ENCODE data around the gene TMC5. TPM values are rescaled to one million over a fixed set of nuclear protein-coding genes. Genes with fewer than 3 reads are reported as not detected.

TMC5 gene
- total and polyA plus RNA-seq, 4 donors: 0.50 to 1.2 (median 0.83) TPM

DNA sequence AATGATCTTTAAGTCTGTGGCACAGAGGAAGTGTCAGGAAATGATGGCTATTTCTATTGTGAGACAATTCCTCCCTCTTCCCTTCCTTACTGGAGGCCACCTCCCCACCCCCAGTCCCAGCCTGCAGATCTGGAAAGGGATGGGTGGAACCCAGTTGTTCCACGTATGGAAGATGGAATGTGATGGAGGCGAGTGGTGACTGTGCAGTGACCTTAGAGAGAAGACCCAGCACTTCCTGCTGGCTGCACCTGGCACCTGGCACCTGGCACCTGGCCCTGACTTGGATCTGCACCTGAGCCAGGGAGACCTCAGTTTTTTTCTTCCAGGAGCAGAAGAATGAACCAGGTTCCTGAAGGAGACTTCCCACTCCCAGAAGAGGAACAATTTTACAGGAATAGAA is 33.0 kb upstream of the TMC5 start:
- Histone ChIP-seq H3K27me3 (ENCODE audit: control insufficient read depth in 4 of 4, insufficient read depth in 4 of 4, low read length in 3 of 4) (no peaks in the 10 kb centered on the region), H3K36me3 (ENCODE audit: control insufficient read depth in 4 of 4, insufficient read depth in 3 of 4, low read depth in 1 of 4, low read length in 3 of 4) (no peaks in the 10 kb centered on the region), H3K4me3 (ENCODE audit: low read depth in 1 of 3, low read length in 3 of 3) (no peak overlapping the region), H3K9ac (ENCODE audit: low read depth in 1 of 2, low read length in 2 of 2) (no peak overlapping the region), H3K9me3 (ENCODE audit: control insufficient read depth in 4 of 4, low read length in 3 of 4) (no peaks in the 10 kb centered on the region), H3K27ac (ENCODE audit: low read depth in 1 of 2, low read length in 2 of 2) (no peak overlapping the region), H3K4me1 (ENCODE audit: control insufficient read depth in 4 of 4, insufficient read depth in 4 of 4, low read length in 3 of 4) (peaks cover 8 to 11% (median 10%) of the 10 kb centered on the region in 4 donors)
- TF ChIP-seq ZBTB33 (IDR thresholded peaks at IDR 0.05) (no peak), HNF4A (conservative IDR thresholded peaks at IDR 0.05) (no peak), FOXA1 (IDR thresholded peaks at IDR 0.05) (no peak)
- WGBS: 61% methylated on average over 2 of the region's 2 CpGs
- no peak for DNase-seq (ENCODE audit: low spot score)

DNA sequence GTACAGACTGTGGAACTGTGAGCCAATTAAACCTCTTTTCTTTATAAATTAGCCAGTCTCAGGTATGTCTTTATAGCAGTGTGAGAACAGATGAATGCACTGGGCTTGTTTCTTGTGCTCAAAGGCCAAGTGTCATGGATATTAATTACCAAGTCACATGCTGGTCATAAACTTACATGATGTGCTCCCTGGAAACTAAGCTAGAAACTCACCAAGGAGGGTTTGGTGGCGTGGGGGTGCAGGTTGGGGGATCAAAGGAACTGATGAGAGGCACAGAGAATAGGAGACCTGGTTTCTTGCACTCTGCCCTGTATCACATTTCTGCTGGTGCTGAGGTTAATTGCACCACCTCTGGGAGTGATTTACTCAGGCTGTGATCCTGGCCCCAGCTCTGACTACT is 31.2 kb upstream of the TMC5 start:
- Histone ChIP-seq H3K36me3 (ENCODE audit: control insufficient read depth in 4 of 4, insufficient read depth in 3 of 4, low read depth in 1 of 4, low read length in 3 of 4) (no peaks in the 10 kb centered on the region), H3K27me3 (ENCODE audit: control insufficient read depth in 4 of 4, insufficient read depth in 4 of 4, low read length in 3 of 4) (no peaks in the 10 kb centered on the region), H3K9me3 (ENCODE audit: control insufficient read depth in 4 of 4, low read length in 3 of 4) (no peaks in the 10 kb centered on the region), H3K27ac (ENCODE audit: low read depth in 1 of 2, low read length in 2 of 2) (no peak overlapping the region), H3K4me3 (ENCODE audit: low read depth in 1 of 3, low read length in 3 of 3) (no peak overlapping the region), H3K4me1 (ENCODE audit: control insufficient read depth in 4 of 4, insufficient read depth in 4 of 4, low read length in 3 of 4) (peaks cover 0 to 7% (median under 1%) of the 10 kb centered on the region in 4 donors), H3K9ac (ENCODE audit: low read depth in 1 of 2, low read length in 2 of 2) (no peak overlapping the region)
- no peak for TF ChIP-seq ZBTB33 (IDR thresholded peaks at IDR 0.05)
- no peak for TF ChIP-seq FOXA2 (IDR thresholded peaks at IDR 0.05)
- TF ChIP-seq FOXA1 (IDR thresholded peaks at IDR 0.05): no peak
- no peak for TF ChIP-seq HNF4A (conservative IDR thresholded peaks at IDR 0.05)
- no peak for TF ChIP-seq GABPA (IDR thresholded peaks at IDR 0.05 in 1 of 2, conservative IDR thresholded peaks at IDR 0.05 in 1 of 2)
- TF ChIP-seq RAD21 (IDR thresholded peaks at IDR 0.05): no peak
- TF ChIP-seq RXRA (IDR thresholded peaks at IDR 0.05): no peak
- TF ChIP-seq MAX (IDR thresholded peaks at IDR 0.05): no peak
- no peak for TF ChIP-seq JUND (IDR thresholded peaks at IDR 0.05)
- TF ChIP-seq ATF3 (IDR thresholded peaks at IDR 0.05): no peak
- 85% methylated on average over 1 of the region's 1 CpG for WGBS
- DNase-seq (ENCODE audit: low spot score): no peak

DNA sequence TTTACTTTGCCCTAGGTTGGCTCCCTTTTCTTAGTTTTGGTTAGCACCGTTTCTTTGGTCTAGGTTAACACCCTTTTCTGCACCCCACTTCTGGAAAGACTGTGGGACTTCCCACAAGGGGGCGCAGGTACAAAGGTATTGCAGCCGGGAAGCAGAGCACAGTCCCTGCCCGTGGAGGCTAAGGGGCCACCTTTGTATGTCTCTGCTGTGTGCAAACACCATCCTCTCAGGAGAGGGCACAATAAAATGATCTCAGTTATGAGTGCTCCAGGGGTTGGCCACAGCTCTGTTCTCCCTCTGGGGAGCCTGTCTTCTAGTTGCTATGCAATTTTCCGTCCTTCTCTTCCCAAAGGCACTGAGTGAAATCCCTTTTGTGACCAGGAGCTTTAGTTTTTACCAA is 28.4 kb upstream of the TMC5 start:
- Histone ChIP-seq H3K4me1 (ENCODE audit: control insufficient read depth in 4 of 4, insufficient read depth in 4 of 4, low read length in 3 of 4) (peaks cover 0 to 2% (median 0%) of the 10 kb centered on the region in 4 donors), H3K9ac (ENCODE audit: low read depth in 1 of 2, low read length in 2 of 2) (no peak overlapping the region), H3K36me3 (ENCODE audit: control insufficient read depth in 4 of 4, insufficient read depth in 3 of 4, low read depth in 1 of 4, low read length in 3 of 4) (no peaks in the 10 kb centered on the region), H3K9me3 (ENCODE audit: control insufficient read depth in 4 of 4, low read length in 3 of 4) (no peaks in the 10 kb centered on the region), H3K27ac (ENCODE audit: low read depth in 1 of 2, low read length in 2 of 2) (no peak overlapping the region), H3K27me3 (ENCODE audit: control insufficient read depth in 4 of 4, insufficient read depth in 4 of 4, low read length in 3 of 4) (no peaks in the 10 kb centered on the region), H3K4me3 (ENCODE audit: low read depth in 1 of 3, low read length in 3 of 3) (no peak overlapping the region)
- WGBS: 17% methylated on average over 5 of the region's 5 CpGs
- peak; percentile 80 for DNase-seq (ENCODE audit: low spot score)
- TF ChIP-seq HNF4A (conservative IDR thresholded peaks at IDR 0.05) (peak in 1 of 2 donors; percentile 22), JUND (IDR thresholded peaks at IDR 0.05) (no peak), NR2F2 (IDR thresholded peaks at IDR 0.05) (no peak), TAF1 (conservative IDR thresholded peaks at IDR 0.05) (no peak), GABPA (IDR thresholded peaks at IDR 0.05 in 1 of 2, conservative IDR thresholded peaks at IDR 0.05 in 1 of 2) (no peak), ZBTB33 (IDR thresholded peaks at IDR 0.05) (no peak), FOXA2 (IDR thresholded peaks at IDR 0.05) (no peak), FOXA1 (IDR thresholded peaks at IDR 0.05) (no peak), RXRA (IDR thresholded peaks at IDR 0.05) (no peak), CTCF (IDR thresholded peaks at IDR 0.05; ENCODE audit: low read depth, low read length, missing input control) (peak; percentile 65)
- TF ChIP-seq, protein P1, sequence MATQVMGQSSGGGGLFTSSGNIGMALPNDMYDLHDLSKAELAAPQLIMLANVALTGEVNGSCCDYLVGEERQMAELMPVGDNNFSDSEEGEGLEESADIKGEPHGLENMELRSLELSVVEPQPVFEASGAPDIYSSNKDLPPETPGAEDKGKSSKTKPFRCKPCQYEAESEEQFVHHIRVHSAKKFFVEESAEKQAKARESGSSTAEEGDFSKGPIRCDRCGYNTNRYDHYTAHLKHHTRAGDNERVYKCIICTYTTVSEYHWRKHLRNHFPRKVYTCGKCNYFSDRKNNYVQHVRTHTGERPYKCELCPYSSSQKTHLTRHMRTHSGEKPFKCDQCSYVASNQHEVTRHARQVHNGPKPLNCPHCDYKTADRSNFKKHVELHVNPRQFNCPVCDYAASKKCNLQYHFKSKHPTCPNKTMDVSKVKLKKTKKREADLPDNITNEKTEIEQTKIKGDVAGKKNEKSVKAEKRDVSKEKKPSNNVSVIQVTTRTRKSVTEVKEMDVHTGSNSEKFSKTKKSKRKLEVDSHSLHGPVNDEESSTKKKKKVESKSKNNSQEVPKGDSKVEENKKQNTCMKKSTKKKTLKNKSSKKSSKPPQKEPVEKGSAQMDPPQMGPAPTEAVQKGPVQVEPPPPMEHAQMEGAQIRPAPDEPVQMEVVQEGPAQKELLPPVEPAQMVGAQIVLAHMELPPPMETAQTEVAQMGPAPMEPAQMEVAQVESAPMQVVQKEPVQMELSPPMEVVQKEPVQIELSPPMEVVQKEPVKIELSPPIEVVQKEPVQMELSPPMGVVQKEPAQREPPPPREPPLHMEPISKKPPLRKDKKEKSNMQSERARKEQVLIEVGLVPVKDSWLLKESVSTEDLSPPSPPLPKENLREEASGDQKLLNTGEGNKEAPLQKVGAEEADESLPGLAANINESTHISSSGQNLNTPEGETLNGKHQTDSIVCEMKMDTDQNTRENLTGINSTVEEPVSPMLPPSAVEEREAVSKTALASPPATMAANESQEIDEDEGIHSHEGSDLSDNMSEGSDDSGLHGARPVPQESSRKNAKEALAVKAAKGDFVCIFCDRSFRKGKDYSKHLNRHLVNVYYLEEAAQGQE (IDR thresholded peaks at IDR 0.05): no peak

All from liver (tissue), 9 donors.